GM12872 (cell line): ENCODE data around the gene VPS54.

ENCODE experiments used
- CTCF ChIP-seq: IDR thresholded peaks from 3 replicates; pipeline ENCODE4 v1.5.1; 2011; ENCODE audit warnings: low read depth, mild to moderate bottlenecking, low read length, moderate library complexity; ENCODE audit not compliant: insufficient read depth

The VPS54 gene, protein sequence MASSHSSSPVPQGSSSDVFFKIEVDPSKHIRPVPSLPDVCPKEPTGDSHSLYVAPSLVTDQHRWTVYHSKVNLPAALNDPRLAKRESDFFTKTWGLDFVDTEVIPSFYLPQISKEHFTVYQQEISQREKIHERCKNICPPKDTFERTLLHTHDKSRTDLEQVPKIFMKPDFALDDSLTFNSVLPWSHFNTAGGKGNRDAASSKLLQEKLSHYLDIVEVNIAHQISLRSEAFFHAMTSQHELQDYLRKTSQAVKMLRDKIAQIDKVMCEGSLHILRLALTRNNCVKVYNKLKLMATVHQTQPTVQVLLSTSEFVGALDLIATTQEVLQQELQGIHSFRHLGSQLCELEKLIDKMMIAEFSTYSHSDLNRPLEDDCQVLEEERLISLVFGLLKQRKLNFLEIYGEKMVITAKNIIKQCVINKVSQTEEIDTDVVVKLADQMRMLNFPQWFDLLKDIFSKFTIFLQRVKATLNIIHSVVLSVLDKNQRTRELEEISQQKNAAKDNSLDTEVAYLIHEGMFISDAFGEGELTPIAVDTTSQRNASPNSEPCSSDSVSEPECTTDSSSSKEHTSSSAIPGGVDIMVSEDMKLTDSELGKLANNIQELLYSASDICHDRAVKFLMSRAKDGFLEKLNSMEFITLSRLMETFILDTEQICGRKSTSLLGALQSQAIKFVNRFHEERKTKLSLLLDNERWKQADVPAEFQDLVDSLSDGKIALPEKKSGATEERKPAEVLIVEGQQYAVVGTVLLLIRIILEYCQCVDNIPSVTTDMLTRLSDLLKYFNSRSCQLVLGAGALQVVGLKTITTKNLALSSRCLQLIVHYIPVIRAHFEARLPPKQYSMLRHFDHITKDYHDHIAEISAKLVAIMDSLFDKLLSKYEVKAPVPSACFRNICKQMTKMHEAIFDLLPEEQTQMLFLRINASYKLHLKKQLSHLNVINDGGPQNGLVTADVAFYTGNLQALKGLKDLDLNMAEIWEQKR

GRCh38 chr2:64019083-64019974, at the start of gene VPS54:
TSS of gene VPS54 (minus strand) at chr2:64019428. CDS start at chr2:63983999, 35,429 bp downstream.
- TF ChIP-seq CTCF = no peak

- no peak for TF ChIP-seq CTCF
Observed at GRCh38 chr2:64067326-64067725, 48.1 kb upstream of the VPS54 start.

DNA sequence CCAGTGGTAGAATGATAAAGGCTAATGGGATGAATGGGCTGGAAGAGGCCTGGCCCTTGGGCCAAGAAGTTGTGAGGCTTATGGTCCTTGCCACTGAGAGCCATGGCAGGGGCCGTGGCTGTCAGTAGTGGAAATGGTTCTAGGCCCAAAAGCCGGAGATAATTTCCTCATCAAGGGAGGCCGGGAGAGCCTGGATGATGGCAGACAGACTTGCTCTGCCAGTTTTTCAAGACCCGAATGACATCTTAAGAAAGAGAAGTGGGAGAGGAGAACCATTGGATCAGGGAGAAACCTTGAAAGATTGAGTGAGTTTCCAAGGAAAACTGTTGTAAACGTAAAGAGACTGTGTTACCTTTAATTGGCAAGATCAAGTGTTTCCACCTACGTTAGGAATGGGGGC, 46.3 kb upstream of the VPS54 start:
- no peak for TF ChIP-seq CTCF

DNA sequence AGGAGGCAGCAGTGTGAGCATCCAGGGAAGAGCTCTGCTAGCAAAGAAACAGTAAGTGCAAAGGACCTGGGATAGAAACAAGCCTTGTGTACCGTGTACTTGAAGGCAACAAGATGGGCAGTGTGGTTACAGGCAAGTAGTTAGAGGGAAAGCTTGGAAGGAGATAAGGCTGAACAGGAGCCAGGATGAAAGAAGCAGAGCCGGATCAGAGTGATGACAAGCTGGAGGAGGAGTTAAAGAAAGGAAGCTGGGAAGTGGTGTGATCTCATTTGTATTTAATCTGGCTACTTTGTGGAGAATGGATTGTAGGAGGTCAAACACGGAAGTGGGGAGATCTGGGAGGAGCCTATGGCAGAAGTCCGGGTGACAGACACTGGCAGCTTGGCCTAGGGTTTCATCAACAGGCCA, 44.7 kb upstream of the VPS54 start:
- no peak for TF ChIP-seq CTCF

- no peak for TF ChIP-seq CTCF
Observed at GRCh38 chr2:64063454-64063853, 44.2 kb upstream of the VPS54 start.

GRCh38 chr2:64062840-64063239, 43.6 kb upstream of the VPS54 start:
- no peak for TF ChIP-seq CTCF

- no peak for TF ChIP-seq CTCF
Observed at GRCh38 chr2:64059270-64059669, 40.0 kb upstream of the VPS54 start.
